ENCODE data around the gene PNMA6F.
A peak's percentile ranks its signal among the peaks of the same experiment; 100 is the strongest.
"Not testable (repeated sequence)": the region's sequence is repeated elsewhere in the genome, so short reads cannot be mapped to it uniquely, and the experiment has no call there.

PNMA6F gene

GRCh38 chrX:153334654-153335295 is 13.2 kb upstream of the PNMA6F start:
- no peak for TF ChIP-seq CTCF (IDR thresholded peaks at IDR 0.05; ENCODE audit: insufficient read depth, low read length, poor library complexity, severe bottlenecking)
- Histone ChIP-seq H3K36me3 (ENCODE audit: control insufficient read depth, insufficient read depth, low read length) (no peaks in the 10 kb centered on the region), H3K27me3 (replicated peaks; ENCODE audit: control insufficient read depth, insufficient read depth, low read length) (no peaks in the 10 kb centered on the region), H3K4me3 (replicated peaks; ENCODE audit: low read depth, low read length) (peak overlapping the region; percentile 80)
- DNase-seq (ENCODE audit: extremely low read depth, insufficient read length) = no peak

GRCh38 chrX:153333821-153334653 is 12.5 kb upstream of the PNMA6F start, which contains the start of gene ZNF275:
TSS of gene ZNF275 (plus strand) at chrX:153334153. CDS start at chrX:153336680, 2,527 bp downstream.
- Histone ChIP-seq H3K27me3 (replicated peaks; ENCODE audit: control insufficient read depth, insufficient read depth, low read length) (no peaks in the 10 kb centered on the region), H3K36me3 (ENCODE audit: control insufficient read depth, insufficient read depth, low read length) (no peaks in the 10 kb centered on the region), H3K4me3 (replicated peaks; ENCODE audit: low read depth, low read length) (peak within 1 kb of the TSS; percentile 80)
- no peak for TF ChIP-seq CTCF (IDR thresholded peaks at IDR 0.05; ENCODE audit: insufficient read depth, low read length, poor library complexity, severe bottlenecking)
- DNase-seq (ENCODE audit: extremely low read depth, insufficient read length) = peak; percentile 83

GRCh38 chrX:153333266-153333665 is 11.7 kb upstream of the PNMA6F start:
- no peak overlapping the region for H3K4me3 ChIP-seq (replicated peaks; ENCODE audit: low read depth, low read length)
- H3K27me3 ChIP-seq (replicated peaks; ENCODE audit: control insufficient read depth, insufficient read depth, low read length) = no peaks in the 10 kb centered on the region
- no peak for DNase-seq (ENCODE audit: extremely low read depth, insufficient read length)
- no peak for TF ChIP-seq CTCF (IDR thresholded peaks at IDR 0.05; ENCODE audit: insufficient read depth, low read length, poor library complexity, severe bottlenecking)
- no peaks in the 10 kb centered on the region for H3K36me3 ChIP-seq (ENCODE audit: control insufficient read depth, insufficient read depth, low read length)

GRCh38 chrX:153327561-153327960 is 6.0 kb upstream of the PNMA6F start:
- no peaks in the 10 kb centered on the region for H3K36me3 ChIP-seq (ENCODE audit: control insufficient read depth, insufficient read depth, low read length)
- DNase-seq (ENCODE audit: extremely low read depth, insufficient read length) = no peak
- H3K4me3 ChIP-seq (replicated peaks; ENCODE audit: low read depth, low read length) = no peak overlapping the region
- H3K27me3 ChIP-seq (replicated peaks; ENCODE audit: control insufficient read depth, insufficient read depth, low read length) = no peaks in the 10 kb centered on the region
- no peak for TF ChIP-seq CTCF (IDR thresholded peaks at IDR 0.05; ENCODE audit: insufficient read depth, low read length, poor library complexity, severe bottlenecking)

- Histone ChIP-seq H3K36me3 (ENCODE audit: control insufficient read depth, insufficient read depth, low read length) (no peaks in the 10 kb centered on the region), H3K27me3 (replicated peaks; ENCODE audit: control insufficient read depth, insufficient read depth, low read length) (no peaks in the 10 kb centered on the region), H3K4me3 (replicated peaks; ENCODE audit: low read depth, low read length) (no peak overlapping the region)
- TF ChIP-seq CTCF (IDR thresholded peaks at IDR 0.05; ENCODE audit: insufficient read depth, low read length, poor library complexity, severe bottlenecking) = no peak
- DNase-seq (ENCODE audit: extremely low read depth, insufficient read length) = no peak
Observed at GRCh38 chrX:153320555-153321184, 897 bp downstream of the PNMA6F start.

- not testable (repeated sequence) for H3K27me3 ChIP-seq (replicated peaks; ENCODE audit: control insufficient read depth, insufficient read depth, low read length); DNase-seq (ENCODE audit: extremely low read depth, insufficient read length); H3K4me3 ChIP-seq (replicated peaks; ENCODE audit: low read depth, low read length); H3K36me3 ChIP-seq (ENCODE audit: control insufficient read depth, insufficient read depth, low read length)
Observed at GRCh38 chrX:153320047-153320443, 1.5 kb downstream of the PNMA6F start.
